ENCODE data around the gene SLC2A4RG. TPM values are rescaled to one million over a fixed set of nuclear protein-coding genes. Genes with fewer than 3 reads are reported as not detected.

The SLC2A4RG gene
- total RNA-seq, 4 donors from 2014 or later, result 26.0 to 55.9 (median 39.3) TPM

GRCh38 chr20:63700199-63701050 is 39.2 kb upstream of the SLC2A4RG start:
- Histone ChIP-seq H3K36me3 (peaks cover 0 to 7% of the 10 kb centered on the region in 2 donors), H3K27ac (no peak overlapping the region), H3K27me3 (no peaks in the 10 kb centered on the region), H3K4me1 (peaks cover 11 to 22% of the 10 kb centered on the region in 2 donors), H3K4me3 (replicated peaks in 1 of 3) (no peak overlapping the region), H3K9me3 (no peaks in the 10 kb centered on the region)
- intact Hi-C loops (cut with DNase I), result no loop called here
- DNase-seq, result no peak
- TF ChIP-seq CTCF (IDR thresholded peaks at IDR 0.05), result no peak
- no peak for TF ChIP-seq POLR2A (IDR thresholded peaks at IDR 0.05)
- WGBS, 2 donors, result 94 to 97% methylated on average over 31 to 33 of the region's 43 CpGs

- 73 to 82% methylated on average over 5 of the region's 5 CpGs for WGBS, 2 donors
- Histone ChIP-seq H3K36me3 (peaks cover 0 to 12% of the 10 kb centered on the region in 2 donors), H3K27ac (no peak overlapping the region), H3K9me3 (no peaks in the 10 kb centered on the region), H3K4me1 (peaks cover 11 to 22% of the 10 kb centered on the region in 2 donors), H3K4me3 (replicated peaks in 1 of 3) (no peak overlapping the region), H3K27me3 (no peaks in the 10 kb centered on the region)
- DNase-seq, result no peak
- intact Hi-C loops (cut with DNase I), result no loop called here
- no peak for TF ChIP-seq POLR2A (IDR thresholded peaks at IDR 0.05)
- no peak for TF ChIP-seq CTCF (IDR thresholded peaks at IDR 0.05)
Measured at GRCh38 chr20:63701051-63701328, 38.6 kb upstream of the SLC2A4RG start.

GRCh38 chr20:63701329-63702035 is 38.1 kb upstream of the SLC2A4RG start:
- intact Hi-C loops (cut with DNase I), result no loop called here
- no peak for DNase-seq

GRCh38 chr20:63702036-63702665 is 37.4 kb upstream of the SLC2A4RG start:
- no peak for TF ChIP-seq CTCF (IDR thresholded peaks at IDR 0.05)
- TF ChIP-seq POLR2A (IDR thresholded peaks at IDR 0.05), result no peak

More at GRCh38 chr20:63701329-63702035, 38.1 kb upstream of the SLC2A4RG start:
- TF ChIP-seq POLR2A (IDR thresholded peaks at IDR 0.05) (no peak), CTCF (IDR thresholded peaks at IDR 0.05) (no peak)
- peaks cover 12 to 26% of the 10 kb centered on the region in 2 donors for H3K4me1 ChIP-seq
- no peak overlapping the region for H3K27ac ChIP-seq
- WGBS, 2 donors, result 79 to 82% methylated on average over 4 to 11 of the region's 14 CpGs
- no peaks in the 10 kb centered on the region for H3K27me3 ChIP-seq
- no peaks in the 10 kb centered on the region for H3K9me3 ChIP-seq
- H3K4me3 ChIP-seq (replicated peaks in 1 of 3), result no peak overlapping the region
- peaks cover 0 to 14% of the 10 kb centered on the region in 2 donors for H3K36me3 ChIP-seq

More at GRCh38 chr20:63702036-63702665, 37.4 kb upstream of the SLC2A4RG start:
- intact Hi-C loops (cut with DNase I), result no loop called here
- H3K9me3 ChIP-seq, result no peaks in the 10 kb centered on the region
- H3K36me3 ChIP-seq, result peaks cover 0 to 14% of the 10 kb centered on the region in 2 donors
- H3K4me1 ChIP-seq, result peaks cover 12 to 31% of the 10 kb centered on the region in 2 donors
- no peaks in the 10 kb centered on the region for H3K27me3 ChIP-seq
- no peak for DNase-seq
- WGBS, 2 donors, result 87 to 93% methylated on average over 8 to 16 of the region's 16 CpGs
- no peak overlapping the region for H3K4me3 ChIP-seq (replicated peaks in 1 of 3)
- no peak overlapping the region for H3K27ac ChIP-seq
